Right atrium auricular region (tissue), 2 donors: ENCODE data around the gene POLD4. TPM values are rescaled to one million over a fixed set of nuclear protein-coding genes. Genes with fewer than 3 reads are reported as not detected.
A peak's percentile ranks its signal among the peaks of the same experiment; 100 is the strongest.
"Not testable (repeated sequence)": the region's sequence is repeated elsewhere in the genome, so short reads cannot be mapped to it uniquely, and the experiment has no call there.

ENCODE experiments used
- DNase-seq: peaks from one replicate; pipeline ENCODE4 v3.0.0-alpha.2; 2019; ENCODE audit warnings: low spot score
- H3K27ac ChIP-seq, 2 donors: fragments of 200-600 bp; sonication (generic); 1 replicate in 1 of 2; 2 replicates in 1 of 2; pipeline ENCODE4 v1.5.1; 2016 to 2019
- H3K27me3 ChIP-seq, 2 donors: fragments of 200-600 bp; sonication (generic); one replicate each; pipeline versions ENCODE4 v1.5.1 to v1.6.0; 2017 to 2019
- H3K36me3 ChIP-seq: fragments of 200-600 bp; sonication (generic); one replicate; pipeline ENCODE4 v1.5.1; 2016
- H3K4me1 ChIP-seq, 2 donors: fragments of 200-600 bp; sonication (generic); one replicate each; pipeline versions ENCODE4 v1.5.1 to v1.6.0; 2017 to 2019
- H3K4me3 ChIP-seq, 2 donors: fragments of 200-600 bp; sonication (generic); 1 replicate in 1 of 2; 2 replicates in 1 of 2; pipeline ENCODE4 v1.5.1; 2017 to 2019; ENCODE audit warnings: mild to moderate bottlenecking in 1 of 2, moderate library complexity in 1 of 2
- H3K9me3 ChIP-seq, 2 donors: fragments of 200-600 bp; sonication (generic); one replicate each; pipeline ENCODE4 v1.5.1; 2019
- total RNA-seq, 2 donors: library from RNA; depleted of rRNA; stranded (reverse); fragments of >200 nt; gene quantifications; one replicate each; pipeline ENCODE4 v1.1.0, GENCODE V29; 2016
- TF ChIP-seq, protein P1 (sequence below), 2 donors: fragments of 200-600 bp; sonication (generic); IDR thresholded peaks; one replicate each; pipeline ENCODE4 v1.5.1; 2019; ENCODE audit warnings: antibody characterized with exemption in 2 of 2

Gene POLD4
- total RNA-seq = 100 to 1,000 TPM; 115 to 136 TPM

DNA sequence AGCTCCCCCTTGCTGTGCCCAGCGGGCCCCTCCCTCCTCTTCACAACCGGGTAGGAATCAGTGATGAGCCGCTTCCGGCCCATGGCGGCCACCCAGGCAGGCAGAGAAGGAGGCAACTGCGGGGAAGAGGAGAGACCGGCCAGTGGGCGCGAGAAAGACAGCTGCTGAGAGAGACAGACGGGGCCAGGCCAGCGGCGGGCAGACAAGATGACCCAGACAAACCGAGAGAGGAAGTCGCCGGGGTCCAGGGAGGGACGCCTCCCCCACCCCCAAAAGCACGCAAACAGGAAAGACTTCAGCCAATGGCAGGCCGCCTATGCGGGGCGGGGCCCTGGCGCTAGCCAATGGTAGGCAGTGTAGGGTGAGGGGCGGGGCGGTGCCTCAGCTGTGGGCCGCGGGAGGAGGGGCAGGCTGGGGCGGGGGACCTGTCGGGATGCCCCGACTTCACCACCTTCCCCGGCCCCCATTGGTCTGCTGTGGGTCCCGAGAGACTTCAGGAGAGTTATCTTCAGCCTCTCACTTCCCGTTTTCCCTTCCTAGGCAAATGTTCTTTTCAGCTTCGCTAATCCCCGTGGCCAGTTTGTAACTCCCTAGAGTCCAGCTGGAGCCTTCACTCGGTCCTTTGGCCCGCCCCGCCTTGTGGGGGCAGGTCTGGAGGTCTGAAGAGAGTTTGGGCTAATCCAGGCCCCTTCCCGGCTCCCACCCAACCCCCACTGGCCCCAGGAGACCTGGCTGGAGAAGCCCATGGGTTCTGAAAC is at the start of gene POLD4:
TSS of gene POLD4 (minus strand) at position 230 of the 758 bp plus-strand sequence. CDS start at position 83, 147 bp downstream.
- no peaks in the 10 kb centered on the region for H3K36me3 ChIP-seq
- TF ChIP-seq, protein P1, sequence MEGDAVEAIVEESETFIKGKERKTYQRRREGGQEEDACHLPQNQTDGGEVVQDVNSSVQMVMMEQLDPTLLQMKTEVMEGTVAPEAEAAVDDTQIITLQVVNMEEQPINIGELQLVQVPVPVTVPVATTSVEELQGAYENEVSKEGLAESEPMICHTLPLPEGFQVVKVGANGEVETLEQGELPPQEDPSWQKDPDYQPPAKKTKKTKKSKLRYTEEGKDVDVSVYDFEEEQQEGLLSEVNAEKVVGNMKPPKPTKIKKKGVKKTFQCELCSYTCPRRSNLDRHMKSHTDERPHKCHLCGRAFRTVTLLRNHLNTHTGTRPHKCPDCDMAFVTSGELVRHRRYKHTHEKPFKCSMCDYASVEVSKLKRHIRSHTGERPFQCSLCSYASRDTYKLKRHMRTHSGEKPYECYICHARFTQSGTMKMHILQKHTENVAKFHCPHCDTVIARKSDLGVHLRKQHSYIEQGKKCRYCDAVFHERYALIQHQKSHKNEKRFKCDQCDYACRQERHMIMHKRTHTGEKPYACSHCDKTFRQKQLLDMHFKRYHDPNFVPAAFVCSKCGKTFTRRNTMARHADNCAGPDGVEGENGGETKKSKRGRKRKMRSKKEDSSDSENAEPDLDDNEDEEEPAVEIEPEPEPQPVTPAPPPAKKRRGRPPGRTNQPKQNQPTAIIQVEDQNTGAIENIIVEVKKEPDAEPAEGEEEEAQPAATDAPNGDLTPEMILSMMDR (IDR thresholded peaks at IDR 0.05) = no peak
- H3K27me3 ChIP-seq = no peaks in the 10 kb centered on the region
- H3K4me3 ChIP-seq = peak within 1 kb of the TSS; percentile 61 to 75
- H3K9me3 ChIP-seq = no peaks in the 10 kb centered on the region
- H3K27ac ChIP-seq = peak within 1 kb of the TSS; percentile 99
- DNase-seq = peak; percentile 100
- H3K4me1 ChIP-seq = peaks cover 0 to 85% of the 10 kb centered on the region in 2 donors

DNA sequence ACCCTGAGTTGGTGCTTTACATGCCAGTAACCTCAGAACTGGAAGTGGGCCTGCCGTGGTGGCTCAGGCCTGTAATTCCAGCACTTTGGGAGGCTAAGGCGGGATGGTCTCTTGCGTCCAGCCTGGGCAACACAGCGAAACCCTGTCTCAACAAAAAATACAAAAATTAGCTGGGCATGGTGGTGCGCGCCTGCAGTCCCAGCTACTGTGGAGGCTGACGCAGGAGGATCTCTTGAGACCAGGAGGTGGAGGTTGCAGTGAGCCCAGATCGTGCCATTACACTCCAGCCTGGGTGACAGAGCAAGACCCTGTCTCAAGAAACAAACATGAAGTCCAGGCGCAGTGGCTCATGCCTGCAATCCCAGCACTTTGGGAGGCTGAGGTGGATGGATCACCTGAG is 49.7 kb upstream of the POLD4 start:
- not testable (repeated sequence) for DNase-seq, H3K9me3 ChIP-seq, H3K4me3 ChIP-seq, H3K27ac ChIP-seq, H3K27me3 ChIP-seq
- Histone ChIP-seq H3K36me3 (peaks cover 17% of the 10 kb centered on the region), H3K4me1 (peaks cover 0 to 46% of the 10 kb centered on the region in 2 donors)

DNA sequence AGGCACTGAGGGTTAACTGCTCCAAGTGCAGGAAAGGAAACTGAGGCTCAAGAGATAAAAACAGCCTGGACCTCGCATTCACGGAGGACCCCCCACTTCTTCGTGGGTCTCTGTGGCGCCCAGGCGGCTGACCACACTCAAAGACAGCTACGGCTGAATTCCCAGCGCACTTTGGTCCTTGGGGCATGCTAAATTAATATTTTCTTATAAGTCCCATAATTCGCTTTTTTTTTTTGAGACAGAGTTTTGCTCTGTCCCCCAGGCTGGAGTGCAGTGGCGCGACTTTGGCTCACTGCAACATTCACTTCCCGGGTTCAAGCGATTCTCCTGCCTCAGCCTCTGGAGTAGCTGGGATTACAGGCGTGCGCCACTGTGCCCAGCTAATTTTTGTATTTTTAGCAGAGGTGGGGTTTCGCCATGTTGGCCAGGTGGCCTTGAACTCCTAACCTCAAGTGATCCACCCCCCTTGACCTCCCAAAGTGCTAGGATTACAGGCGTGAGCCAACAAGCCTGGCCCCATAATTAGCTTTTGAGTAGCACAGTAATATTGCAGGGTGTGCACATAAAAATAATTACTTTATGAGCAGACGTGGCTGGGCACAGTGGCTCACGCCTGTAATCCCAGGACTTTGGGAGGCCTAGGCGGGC is 49.0 kb upstream of the POLD4 start:
- DNase-seq, H3K9me3 ChIP-seq, H3K27me3 ChIP-seq: not testable (repeated sequence)
- Histone ChIP-seq H3K4me1 (peaks cover 0 to 42% of the 10 kb centered on the region in 2 donors), H3K27ac (peak overlapping the region; percentile 95), H3K4me3 (peak overlapping the region; percentile 31 to 93), H3K36me3 (peaks cover 24% of the 10 kb centered on the region)

DNA sequence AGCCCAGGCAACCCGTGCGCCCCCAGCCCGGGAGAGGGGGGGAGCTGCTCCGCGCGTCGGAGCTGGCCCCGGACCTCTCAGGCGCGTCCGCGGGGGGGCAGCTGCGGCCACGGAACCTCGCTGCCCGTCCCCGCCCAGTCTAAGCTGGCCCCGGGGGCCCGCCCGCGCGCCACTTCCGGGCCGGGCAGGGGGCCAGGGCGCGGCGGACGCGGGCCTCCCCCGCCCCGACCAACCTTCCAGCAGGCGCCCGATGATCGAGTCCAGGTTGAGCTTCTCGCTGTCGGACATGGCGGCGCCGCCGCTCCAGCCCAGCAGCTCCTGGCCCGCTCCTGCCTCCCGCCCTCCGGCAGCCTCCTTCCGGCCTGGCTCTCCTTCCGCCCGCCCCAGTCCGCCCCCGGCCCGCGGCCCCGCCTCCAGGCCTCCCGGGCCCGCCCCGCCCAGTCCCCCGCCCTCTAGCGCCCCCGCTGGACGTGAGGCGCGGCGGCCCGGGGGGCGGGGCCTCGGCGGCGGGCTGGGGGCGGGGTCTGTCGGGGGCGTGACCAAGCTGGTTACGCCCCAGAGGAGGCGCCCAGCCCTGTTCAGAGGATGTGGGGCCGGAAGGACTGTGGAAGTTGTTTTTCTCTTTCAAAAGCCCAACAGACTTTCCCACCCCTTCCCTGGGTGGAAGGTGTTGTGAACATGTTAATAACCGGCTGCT is 48.3 kb upstream of the POLD4 start, which contains the start of gene PPP1CA:
TSS of gene PPP1CA (minus strand) at position 364 of the 697 bp plus-strand sequence. CDS start at position 288, 76 bp downstream.
- H3K4me3 ChIP-seq = peak within 1 kb of the TSS; percentile 79 to 93
- H3K9me3 ChIP-seq = no peaks in the 10 kb centered on the region
- H3K27me3 ChIP-seq = no peaks in the 10 kb centered on the region
- peaks cover 0 to 36% of the 10 kb centered on the region in 2 donors for H3K4me1 ChIP-seq
- peaks cover 31% of the 10 kb centered on the region for H3K36me3 ChIP-seq
- H3K27ac ChIP-seq = peak within 1 kb of the TSS; percentile 95
- TF ChIP-seq, protein P1 (IDR thresholded peaks at IDR 0.05) = peak; percentile 61 to 79
- DNase-seq = peak; percentile 90

DNA sequence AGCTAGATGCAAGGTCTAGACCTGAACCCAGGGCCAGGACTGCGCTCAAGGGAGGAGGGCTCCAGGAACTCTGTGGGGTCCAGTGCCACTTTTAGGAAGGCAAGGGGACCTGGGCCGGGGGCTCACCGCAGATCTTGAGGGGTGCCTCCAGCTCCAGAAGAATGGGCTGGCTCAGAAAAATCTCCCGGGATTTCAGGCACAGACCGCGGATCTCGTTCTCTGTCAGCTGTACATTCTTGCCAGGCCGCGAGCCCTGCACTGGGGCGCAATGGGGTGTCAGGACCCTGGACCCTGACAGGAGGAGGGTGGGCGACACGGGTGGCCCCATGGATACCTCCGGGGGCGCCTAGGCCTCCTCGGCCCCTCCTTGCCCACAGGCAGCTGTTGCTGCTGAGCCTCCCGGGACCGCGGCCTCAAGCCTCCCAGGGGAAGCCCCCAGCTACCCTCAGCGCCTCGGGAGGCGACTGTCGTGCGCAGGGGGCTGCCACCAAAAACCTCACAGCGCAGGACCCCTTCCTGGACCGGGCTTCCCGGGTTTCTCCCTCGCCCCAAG is 47.7 kb upstream of the POLD4 start:
- H3K9me3 ChIP-seq = no peaks in the 10 kb centered on the region
- H3K27ac ChIP-seq = peak overlapping the region; percentile 95
- peaks cover 33% of the 10 kb centered on the region for H3K36me3 ChIP-seq
- H3K4me3 ChIP-seq = peak overlapping the region; percentile 79 to 93
- H3K4me1 ChIP-seq = peaks cover 0 to 33% of the 10 kb centered on the region in 2 donors
- TF ChIP-seq, protein P1 (IDR thresholded peaks at IDR 0.05) = no peak
- no peaks in the 10 kb centered on the region for H3K27me3 ChIP-seq
- DNase-seq = no peak

DNA sequence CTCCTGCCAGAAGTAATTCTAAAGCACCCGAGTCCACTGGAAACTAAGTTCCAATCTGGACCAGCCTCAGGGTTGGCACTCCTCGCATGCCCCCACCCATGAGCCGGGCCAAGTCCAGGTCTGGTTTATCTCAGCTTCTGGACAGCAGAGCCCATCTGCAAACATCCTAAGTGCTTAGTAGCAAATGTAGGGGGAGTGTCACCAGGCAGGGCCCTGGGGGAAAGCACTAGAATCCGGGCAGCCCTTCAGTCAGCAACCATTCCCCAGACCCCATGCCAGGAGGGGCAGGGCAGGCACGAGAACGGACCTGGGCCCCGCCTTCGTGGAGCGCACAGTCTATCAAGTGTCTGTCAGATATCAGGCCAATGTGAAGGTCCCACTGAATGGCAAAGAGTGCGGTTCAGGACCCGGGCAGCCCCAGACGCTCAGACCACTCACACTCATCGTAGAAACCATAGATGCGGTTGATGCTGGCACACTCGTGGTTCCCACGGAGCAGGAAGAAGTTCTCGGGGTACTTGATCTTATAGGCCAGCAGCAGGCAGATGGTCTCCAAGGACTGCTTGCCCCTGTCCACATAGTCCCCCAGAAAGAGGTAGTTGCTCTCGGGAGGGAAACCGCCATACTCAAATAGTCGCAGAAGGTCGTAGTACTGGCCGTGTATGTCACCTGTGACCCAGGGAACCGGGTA is 47.0 kb upstream of the POLD4 start:
- peak overlapping the region; percentile 79 to 93 for H3K4me3 ChIP-seq
- H3K4me1 ChIP-seq = peaks cover 0 to 33% of the 10 kb centered on the region in 2 donors
- TF ChIP-seq, protein P1 (IDR thresholded peaks at IDR 0.05) = no peak
- no peak for DNase-seq
- H3K27me3 ChIP-seq = no peaks in the 10 kb centered on the region
- H3K36me3 ChIP-seq = peaks cover 36% of the 10 kb centered on the region
- peak overlapping the region; percentile 95 for H3K27ac ChIP-seq
- H3K9me3 ChIP-seq = no peaks in the 10 kb centered on the region
